GM18520 (cell line): ENCODE measurements around the gene PON2.

Source experiments
- ATAC-seq: cut with Tn5 transposase; IDR thresholded peaks from one replicate; pipeline ENCODE4 v1.9.1; 2021; ENCODE audit not compliant: unreplicated experiment

Gene PON2

GRCh38 chr7:95446618-95447017, 11.8 kb upstream of the PON2 start:
- no peak for ATAC-seq

- no peak for ATAC-seq
Observed at GRCh38 chr7:95444796-95445195, 10.0 kb upstream of the PON2 start.

GRCh38 chr7:95441042-95441823, 6.4 kb upstream of the PON2 start:
- no peak for ATAC-seq

GRCh38 chr7:95440394-95441038, 5.7 kb upstream of the PON2 start:
- no peak for ATAC-seq

GRCh38 chr7:95436407-95436806, 1.6 kb upstream of the PON2 start:
- ATAC-seq, result no peak

GRCh38 chr7:95435422-95435780, 573 bp upstream of the PON2 start:
- ATAC-seq, result no peak

GRCh38 chr7:95433952-95434556, 774 bp downstream of the PON2 start:
- no peak for ATAC-seq

GRCh38 chr7:95433129-95433528, 1.7 kb downstream of the PON2 start:
- ATAC-seq, result no peak

- ATAC-seq, result no peak
Observed at GRCh38 chr7:95432606-95433005, 2.2 kb downstream of the PON2 start.

GRCh38 chr7:95430864-95431263, 4.0 kb downstream of the PON2 start:
- ATAC-seq, result no peak

- ATAC-seq, result no peak
Observed at GRCh38 chr7:95429241-95429990, 5.4 kb downstream of the PON2 start.

- no peak for ATAC-seq
Observed at GRCh38 chr7:95427914-95428516, 6.8 kb downstream of the PON2 start.

- no peak for ATAC-seq
Observed at GRCh38 chr7:95427166-95427565, 7.7 kb downstream of the PON2 start.

GRCh38 chr7:95425694-95426093, 9.1 kb downstream of the PON2 start:
- ATAC-seq, result no peak

GRCh38 chr7:95424716-95425115, 10.1 kb downstream of the PON2 start:
- no peak for ATAC-seq

GRCh38 chr7:95421847-95422444, 12.9 kb downstream of the PON2 start:
- ATAC-seq, result no peak

- no peak for ATAC-seq
Observed at GRCh38 chr7:95421000-95421846, 13.6 kb downstream of the PON2 start.

- no peak for ATAC-seq
Observed at GRCh38 chr7:95412075-95412474, 22.8 kb downstream of the PON2 start.

- ATAC-seq, result no peak
Observed at GRCh38 chr7:95411666-95412065, 23.2 kb downstream of the PON2 start.

- ATAC-seq, result no peak
Observed at GRCh38 chr7:95411036-95411435, 23.8 kb downstream of the PON2 start.
